GM19099 (cell line): ENCODE results near the gene BAD.

Source experiments
- POLR2A ChIP-seq: IDR thresholded peaks from 3 replicates; pipeline ENCODE4 v1.6.1; 2011; ENCODE audit warnings: low read depth; ENCODE audit not compliant: insufficient read length; ENCODE audit errors: extremely low read depth

The BAD gene

DNA sequence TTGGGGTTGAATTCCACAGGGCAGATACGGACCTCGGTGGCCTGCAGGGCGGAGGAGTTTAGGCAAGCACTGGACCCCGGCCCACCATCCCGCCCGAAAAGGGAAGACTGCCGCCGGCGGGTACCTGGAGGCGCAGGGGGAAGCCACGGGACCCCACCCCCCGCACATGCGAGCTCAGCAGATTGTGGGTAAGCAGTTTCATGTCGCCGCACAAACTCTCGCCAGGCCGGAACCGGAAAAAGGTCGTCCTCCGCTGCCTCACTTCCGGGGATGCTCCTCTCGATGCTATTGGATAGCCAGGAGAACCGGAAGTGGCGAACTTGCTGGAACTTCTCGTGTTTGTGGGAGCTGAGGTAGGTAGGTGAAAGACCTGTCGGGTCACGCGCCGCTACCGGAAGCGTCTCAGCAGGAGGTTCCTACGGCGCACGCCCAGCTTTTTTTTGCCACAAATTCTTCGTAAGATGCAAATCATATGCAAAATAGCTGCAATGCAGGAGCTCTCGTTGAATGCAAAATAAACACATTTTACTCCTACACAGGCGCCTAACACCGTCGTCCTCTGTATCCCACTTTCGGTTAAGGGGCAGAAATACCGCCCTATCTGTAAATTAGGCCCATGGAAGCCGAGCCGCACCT, 33.0 kb upstream of the BAD start, which contains the start of gene TRMT112:
Gene TRMT112 (minus strand): TSS at position 235 of the 636 bp plus-strand sequence. CDS start 33 bp downstream, at position 202.
- peak; percentile 86 for TF ChIP-seq POLR2A

DNA sequence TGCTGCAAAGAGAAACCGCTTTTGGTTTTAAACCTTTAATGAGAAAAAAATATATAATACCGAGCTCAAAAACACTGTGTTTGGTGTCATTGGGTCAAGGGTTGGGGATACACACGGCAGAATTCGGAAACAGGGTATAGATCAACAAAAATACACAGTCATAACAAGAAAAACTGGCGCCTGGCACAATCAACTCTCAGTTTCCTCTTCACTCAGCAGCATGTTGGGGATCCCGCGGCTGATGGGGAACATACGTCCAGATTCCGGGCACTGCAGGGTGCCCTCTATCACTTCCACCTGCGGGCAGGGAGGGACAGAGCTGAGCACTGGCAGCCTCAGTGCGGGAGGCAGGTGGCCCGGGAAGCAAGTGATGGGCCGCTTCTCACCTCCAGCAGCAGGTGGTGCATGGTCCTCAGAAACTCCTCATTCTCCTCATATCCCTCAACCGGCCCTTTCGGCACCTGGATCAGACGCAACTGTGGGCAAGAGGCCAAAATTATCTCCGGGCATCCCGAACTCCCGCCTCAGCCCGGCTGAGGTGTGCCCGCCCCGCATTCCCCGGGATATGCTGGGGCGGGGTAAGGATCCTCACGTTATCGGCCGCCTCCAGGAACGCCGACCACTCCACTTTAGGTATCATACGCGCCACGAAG, 32.3 kb upstream of the BAD start:
- TF ChIP-seq POLR2A = no peak

DNA sequence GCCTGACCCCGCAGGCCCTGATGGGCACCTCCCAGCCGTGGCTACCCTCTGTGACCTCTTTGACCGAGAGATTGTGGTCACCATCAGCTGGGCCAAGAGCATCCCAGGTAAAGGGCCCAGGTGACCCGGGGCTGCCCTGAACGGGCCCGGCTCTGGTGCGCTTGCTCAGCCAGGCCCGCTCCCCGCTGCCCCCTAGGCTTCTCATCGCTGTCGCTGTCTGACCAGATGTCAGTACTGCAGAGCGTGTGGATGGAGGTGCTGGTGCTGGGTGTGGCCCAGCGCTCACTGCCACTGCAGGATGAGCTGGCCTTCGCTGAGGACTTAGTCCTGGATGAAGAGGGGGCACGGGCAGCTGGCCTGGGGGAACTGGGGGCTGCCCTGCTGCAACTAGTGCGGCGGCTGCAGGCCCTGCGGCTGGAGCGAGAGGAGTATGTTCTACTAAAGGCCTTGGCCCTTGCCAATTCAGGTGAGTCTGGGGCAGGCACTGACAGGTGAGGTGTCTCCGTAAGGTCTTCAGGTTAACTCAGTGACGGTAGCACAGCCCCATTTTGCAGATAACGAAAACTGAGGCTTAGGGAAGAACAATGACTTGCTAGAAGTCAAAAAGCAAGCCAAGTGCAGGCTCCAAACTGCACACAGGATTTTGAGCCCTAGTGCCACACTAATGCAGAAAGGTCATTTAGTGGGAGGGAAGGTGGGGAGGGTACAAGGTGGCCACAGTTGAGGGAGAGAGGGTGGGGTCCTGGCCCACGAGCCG, 30.5 kb upstream of the BAD start:
- TF ChIP-seq POLR2A = no peak

DNA sequence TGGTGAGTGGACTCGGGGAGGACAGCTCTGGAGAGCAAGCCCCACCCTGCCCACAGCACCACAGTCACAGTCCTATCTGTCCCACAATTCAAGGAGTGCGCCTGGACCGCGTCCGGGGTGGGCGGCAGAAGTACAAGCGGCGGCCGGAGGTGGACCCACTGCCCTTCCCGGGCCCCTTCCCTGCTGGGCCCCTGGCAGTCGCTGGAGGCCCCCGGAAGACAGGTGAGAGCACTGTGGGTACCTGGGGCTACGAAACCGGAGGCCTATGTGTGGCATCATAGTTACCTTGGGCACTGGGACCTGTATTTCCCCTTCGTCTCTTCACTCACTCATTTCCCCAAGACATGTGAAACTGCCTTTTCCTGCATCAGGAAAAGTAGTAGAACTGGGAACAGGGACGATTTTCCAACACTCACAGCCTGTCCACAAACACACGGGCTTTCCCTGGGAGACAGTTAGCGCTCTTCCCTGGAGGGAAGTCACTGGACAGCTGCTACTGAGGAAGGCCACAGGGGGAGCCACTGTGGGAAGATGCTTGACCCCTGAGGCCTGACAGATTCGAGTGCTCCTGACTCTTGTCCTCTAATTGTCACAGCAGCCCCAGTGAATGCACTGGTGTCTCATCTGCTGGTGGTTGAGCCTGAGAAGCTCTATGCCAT, 29.8 kb upstream of the BAD start:
- no peak for TF ChIP-seq POLR2A

DNA sequence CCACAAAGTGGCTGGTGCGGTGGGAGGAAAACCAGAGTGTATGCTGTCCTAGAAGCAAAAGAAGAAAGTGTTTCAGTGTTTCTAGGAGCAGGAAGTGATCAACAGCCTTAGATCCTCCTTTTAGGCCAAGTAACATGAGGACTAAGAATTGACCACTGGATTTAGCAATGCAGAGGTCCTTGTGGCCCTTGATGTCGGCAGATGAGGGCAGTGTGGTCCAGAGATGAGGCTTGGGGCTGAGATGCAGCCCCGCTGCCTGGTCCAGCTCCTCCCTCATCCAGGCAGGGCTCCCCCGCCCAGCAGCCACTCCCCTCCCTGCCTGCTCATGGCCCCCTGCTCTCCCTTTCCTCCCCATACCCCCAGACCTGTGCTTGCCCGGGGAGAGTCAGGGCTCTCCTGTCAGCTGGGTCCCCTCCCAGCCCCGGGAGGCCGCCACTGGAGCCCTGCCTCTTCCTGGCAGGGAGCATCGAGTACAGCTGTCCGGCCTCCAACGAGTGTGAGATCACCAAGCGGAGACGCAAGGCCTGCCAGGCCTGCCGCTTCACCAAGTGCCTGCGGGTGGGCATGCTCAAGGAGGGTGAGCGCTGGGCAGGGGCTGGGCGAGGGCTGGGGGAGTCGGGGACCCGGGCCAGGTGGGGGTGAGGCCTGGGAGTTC, 29.2 kb upstream of the BAD start:
- TF ChIP-seq POLR2A = no peak

DNA sequence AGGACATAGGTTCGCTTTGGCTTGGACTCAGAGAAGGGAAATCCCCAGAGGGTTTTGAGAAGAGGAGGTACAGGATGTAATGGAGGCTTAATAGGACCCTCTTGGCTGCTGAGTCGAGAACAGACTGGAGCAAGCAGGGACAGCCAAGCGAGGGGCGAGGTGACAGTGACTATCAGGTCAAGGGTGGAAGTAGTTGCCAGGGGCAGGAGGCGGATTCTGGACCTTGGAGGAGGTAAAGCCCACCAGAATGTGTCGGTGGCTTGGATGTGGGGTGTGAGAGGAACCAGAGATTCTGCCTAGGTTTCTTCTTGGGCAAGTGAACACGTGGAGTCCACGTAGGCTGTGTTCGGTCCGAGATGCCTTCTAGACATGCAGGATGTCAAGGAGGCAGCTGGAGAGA, 28.5 kb upstream of the BAD start:
- TF ChIP-seq POLR2A = no peak

DNA sequence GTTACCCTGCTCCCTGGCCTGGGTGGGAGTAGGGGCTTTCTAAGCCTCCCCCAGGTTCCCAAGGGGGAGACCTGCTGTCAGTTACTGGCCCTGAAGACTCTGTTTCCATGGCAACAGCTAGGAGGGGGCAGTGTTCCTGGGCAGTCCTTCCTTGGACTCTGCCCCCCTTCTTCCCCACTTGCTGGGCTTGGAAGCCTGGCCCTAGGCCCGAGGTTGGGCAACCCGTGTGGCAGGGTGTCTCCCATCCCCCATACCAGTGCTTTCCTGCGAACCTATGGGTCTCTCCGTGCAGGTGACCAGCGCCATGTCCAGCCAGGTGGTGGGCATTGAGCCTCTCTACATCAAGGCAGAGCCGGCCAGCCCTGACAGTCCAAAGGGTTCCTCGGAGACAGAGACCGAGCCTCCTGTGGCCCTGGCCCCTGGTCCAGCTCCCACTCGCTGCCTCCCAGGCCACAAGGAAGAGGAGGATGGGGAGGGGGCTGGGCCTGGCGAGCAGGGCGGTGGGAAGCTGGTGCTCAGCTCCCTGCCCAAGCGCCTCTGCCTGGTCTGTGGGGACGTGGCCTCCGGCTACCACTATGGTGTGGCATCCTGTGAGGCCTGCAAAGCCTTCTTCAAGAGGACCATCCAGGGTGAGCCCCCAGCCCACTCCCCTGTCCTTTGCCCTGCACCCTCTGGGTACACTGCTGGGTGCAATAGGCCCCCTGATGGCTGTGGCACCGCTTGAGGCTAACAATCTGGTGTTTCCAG, 22.6 kb upstream of the BAD start:
- TF ChIP-seq POLR2A = no peak

DNA sequence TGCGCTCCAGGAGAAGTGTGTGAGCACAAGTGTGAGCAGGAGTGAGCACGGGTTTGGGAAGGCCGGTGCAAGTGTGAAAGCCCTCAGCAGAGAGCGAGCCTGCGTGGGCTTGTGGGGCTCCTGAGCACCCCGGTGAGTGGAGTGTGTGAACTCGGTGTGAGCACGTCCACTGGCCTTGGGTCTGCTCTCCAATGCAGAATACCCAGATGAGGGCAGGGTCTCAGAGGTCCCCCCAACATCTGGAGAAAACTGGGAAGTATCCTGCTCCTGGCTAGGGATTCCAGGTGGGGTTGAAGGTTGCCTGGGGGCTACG, 22.1 kb upstream of the BAD start:
- TF ChIP-seq POLR2A = no peak

DNA sequence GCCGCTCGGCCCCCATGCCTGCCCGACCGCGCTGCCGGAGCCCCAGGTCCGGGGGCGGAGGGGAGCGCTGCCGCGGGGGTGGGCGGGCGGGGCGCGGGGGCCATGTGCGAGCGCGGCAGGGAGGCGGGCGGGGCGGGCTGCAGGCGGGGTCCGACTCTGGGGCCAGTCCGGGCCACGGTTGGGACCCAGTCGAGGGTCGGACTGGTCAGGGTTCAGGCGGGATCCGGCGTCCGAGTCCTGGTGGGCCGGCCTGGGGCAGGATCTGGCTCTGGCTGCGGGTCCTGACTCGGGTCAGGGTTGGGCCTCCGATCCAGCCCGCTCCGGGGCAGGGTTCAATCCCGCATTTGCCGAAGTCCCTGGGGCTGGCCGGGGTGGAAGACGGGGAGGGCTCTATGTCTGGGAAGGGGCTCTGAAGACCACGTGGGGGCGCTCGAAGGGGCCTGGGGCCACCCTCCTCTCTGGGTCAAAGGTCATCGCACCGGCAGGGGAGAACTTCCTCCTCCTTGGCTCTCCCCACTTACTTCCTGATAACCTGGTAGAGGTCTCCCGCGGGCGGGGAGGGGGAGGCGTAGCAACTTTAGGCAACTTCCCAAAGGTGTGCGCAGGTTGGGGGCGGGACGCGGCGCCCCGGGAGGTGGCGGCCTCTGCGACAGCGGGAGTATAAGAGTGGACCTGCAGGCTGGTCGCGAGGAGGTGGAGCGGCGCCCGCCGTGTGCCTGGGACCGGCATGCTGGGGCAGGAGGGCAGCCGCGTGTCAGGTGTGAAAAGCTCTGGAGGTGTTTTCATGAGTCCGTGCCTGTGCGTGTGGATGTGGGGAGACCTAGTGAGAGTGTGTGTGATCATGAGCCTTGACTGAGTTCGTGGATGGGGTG, 21.5 kb upstream of the BAD start:
- TF ChIP-seq POLR2A = peak; percentile 54

DNA sequence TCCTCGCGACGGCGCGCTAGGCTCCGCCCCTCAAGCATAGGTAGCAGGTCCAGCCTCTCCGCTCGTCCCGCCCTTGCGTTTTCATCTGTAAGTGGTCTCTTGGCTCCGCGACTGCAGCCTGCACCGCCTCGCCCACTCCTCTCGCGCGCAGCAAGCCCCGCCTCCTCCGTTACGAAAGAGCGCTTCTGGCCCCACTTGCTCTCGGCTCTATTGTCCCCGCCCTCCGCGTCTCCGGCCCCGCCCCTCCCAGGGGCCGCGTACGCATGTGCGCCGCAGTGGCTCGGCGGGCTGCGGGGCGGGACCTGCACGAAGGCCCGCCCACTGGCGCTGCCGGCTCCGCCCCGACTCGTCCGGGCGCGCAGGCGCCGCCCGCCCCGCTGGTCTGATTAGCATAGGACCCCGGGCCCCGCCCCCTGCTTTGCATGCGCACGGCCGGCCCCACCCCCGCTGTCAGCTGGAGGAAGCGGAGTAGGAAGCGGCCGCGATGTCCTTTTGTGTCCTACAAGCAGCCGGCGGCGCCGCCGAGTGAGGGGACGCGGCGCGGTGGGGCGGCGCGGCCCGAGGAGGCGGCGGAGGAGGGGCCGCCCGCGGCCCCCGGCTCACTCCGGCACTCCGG, 20.7 kb upstream of the BAD start, which contains the start of gene ESRRA:
Gene ESRRA (plus strand): TSS at position 450 of the 616 bp plus-strand sequence. CDS start 1,656 bp downstream, outside the sequence.
- TF ChIP-seq POLR2A = peak; percentile 73

DNA sequence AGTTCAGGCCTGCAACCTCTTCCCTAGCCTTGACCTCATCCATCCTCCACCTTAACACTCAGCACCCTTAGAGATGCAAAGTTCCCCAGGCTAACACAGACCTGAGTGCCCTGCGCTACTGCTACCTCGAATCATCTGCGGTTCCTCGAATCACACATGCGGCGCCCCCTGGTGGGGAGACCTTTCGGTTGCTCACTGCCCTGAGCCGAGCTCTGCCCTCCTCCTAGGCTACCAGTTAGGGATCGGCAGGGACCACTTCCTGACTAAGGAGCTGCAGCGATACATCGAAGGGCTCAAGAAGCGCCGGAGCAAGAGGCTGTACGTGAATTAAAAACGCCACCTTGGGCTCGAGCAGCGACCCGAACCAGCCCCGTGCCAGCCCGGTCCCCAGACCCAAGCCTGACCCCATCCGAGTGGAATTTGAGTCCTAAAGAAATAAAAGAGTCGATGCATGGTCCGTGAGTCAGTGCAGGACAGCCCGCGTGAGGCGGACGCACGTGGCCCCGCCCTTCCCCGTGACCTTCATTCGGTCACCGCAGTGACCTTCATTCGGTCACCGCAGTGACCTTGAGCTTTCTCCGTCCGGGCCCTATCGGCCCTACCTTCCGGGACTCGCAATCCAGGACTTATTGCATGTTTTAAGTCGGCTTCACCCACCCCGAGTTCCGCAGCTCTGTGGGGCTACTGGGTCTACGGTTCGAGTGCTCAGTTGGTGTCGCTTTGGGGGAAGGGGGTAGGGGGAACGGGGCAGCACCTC, 20.0 kb upstream of the BAD start:
- peak; percentile 77 for TF ChIP-seq POLR2A

DNA sequence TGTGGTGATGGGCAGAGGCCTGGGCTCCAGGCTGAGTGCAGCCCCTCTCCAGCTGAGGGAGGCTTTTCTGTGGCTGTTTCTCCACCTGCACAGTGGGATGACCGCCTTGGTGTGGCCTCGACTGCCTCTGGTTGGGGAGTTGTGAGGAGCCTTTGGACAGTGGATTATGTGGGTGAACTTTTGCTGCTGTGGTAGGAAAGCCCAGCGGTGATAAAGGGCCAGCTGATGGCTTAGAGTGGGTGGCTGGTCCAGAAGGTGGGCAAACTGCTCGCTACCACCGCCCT, 19.5 kb upstream of the BAD start:
- TF ChIP-seq POLR2A = no peak
